SH-SY5Y (cell line): ENCODE results near the gene TJP3.

ENCODE experiments used
- GATA2 ChIP-seq: IDR thresholded peaks from 2 replicates; pipeline ENCODE4 v1.6.1; 2011; ENCODE audit warnings: mild to moderate bottlenecking, low read depth, low read length
- GATA3 ChIP-seq: IDR thresholded peaks from 2 replicates; pipeline ENCODE4 v1.6.1; 2011; ENCODE audit warnings: low read depth, mild to moderate bottlenecking, low read length, moderate library complexity

GRCh38 chr19:3665681-3666544 lies 42.3 kb upstream of the TJP3 start:
- no peak for TF ChIP-seq GATA2
- no peak for TF ChIP-seq GATA3
